Liver (tissue), 9 donors: ENCODE measurements around the gene ALG9. TPM values are rescaled to one million over a fixed set of nuclear protein-coding genes. Genes with fewer than 3 reads are reported as not detected.

Experiments used
- DNase-seq: peaks from one replicate; pipeline ENCODE4 v3.0.0-alpha.2; 2017; ENCODE audit warnings: low spot score
- H3K27ac ChIP-seq, 2 donors: one replicate each; pipeline ENCODE4 v1.7.0; 2013; ENCODE audit warnings: inconsistent platforms in 2 of 2, low read length in 2 of 2, control low read depth in 1 of 2, low read depth in 1 of 2, mild to moderate bottlenecking in 1 of 2
- H3K27me3 ChIP-seq, 4 donors: one replicate each; pipeline versions ENCODE4 v1.6.1 to v1.7.0; 2013; ENCODE audit warnings: low read length in 3 of 4, inconsistent platforms in 1 of 4, mild to moderate bottlenecking in 1 of 4, moderate library complexity in 1 of 4; ENCODE audit not compliant: control insufficient read depth in 4 of 4, insufficient read depth in 4 of 4
- H3K36me3 ChIP-seq, 4 donors: one replicate each; pipeline versions ENCODE4 v1.6.1 to v1.7.0; 2013; ENCODE audit warnings: low read length in 3 of 4, mild to moderate bottlenecking in 3 of 4, low read depth in 1 of 4, moderate library complexity in 1 of 4; ENCODE audit not compliant: control insufficient read depth in 4 of 4, insufficient read depth in 3 of 4
- H3K4me1 ChIP-seq, 4 donors: one replicate each; pipeline versions ENCODE4 v1.6.1 to v1.7.0; 2013; ENCODE audit warnings: low read length in 3 of 4, mild to moderate bottlenecking in 3 of 4, moderate library complexity in 1 of 4; ENCODE audit not compliant: control insufficient read depth in 4 of 4, insufficient read depth in 4 of 4
- H3K4me3 ChIP-seq, 3 donors: one replicate each; pipeline versions ENCODE4 v1.6.1 to v1.7.0; 2013; ENCODE audit warnings: low read length in 3 of 3, control low read depth in 1 of 3, low read depth in 1 of 3, mild to moderate bottlenecking in 1 of 3
- H3K9ac ChIP-seq, 2 donors: one replicate each; pipeline ENCODE4 v1.7.0; 2013; ENCODE audit warnings: low read length in 2 of 2, mild to moderate bottlenecking in 2 of 2, moderate library complexity in 2 of 2, control low read depth in 1 of 2, low read depth in 1 of 2
- H3K9me3 ChIP-seq, 4 donors: one replicate each; pipeline versions ENCODE4 v1.6.1 to v1.7.0; 2013; ENCODE audit warnings: low read length in 3 of 4; ENCODE audit not compliant: control insufficient read depth in 4 of 4
- FOXA2 ChIP-seq: IDR thresholded peaks from 2 replicates; pipeline ENCODE4 v1.6.1; 2016; ENCODE audit warnings: antibody characterized with exemption
- GABPA ChIP-seq, 2 donors: IDR thresholded peaks in 1 of 2; conservative IDR thresholded peaks in 1 of 2; 2 replicates each; pipeline ENCODE4 v1.6.1; 2016; ENCODE audit warnings: antibody characterized with exemption in 2 of 2, mild to moderate bottlenecking in 1 of 2, moderate library complexity in 1 of 2
- HNF4A ChIP-seq, 2 donors: conservative IDR thresholded peaks; 2 replicates each; pipeline ENCODE4 v1.6.1; 2016; ENCODE audit warnings: antibody characterized with exemption in 2 of 2, mild to moderate bottlenecking in 2 of 2
- RAD21 ChIP-seq, 2 donors: IDR thresholded peaks; 2 replicates each; pipeline ENCODE4 v1.6.1; 2016; ENCODE audit warnings: antibody characterized with exemption in 2 of 2, mild to moderate bottlenecking in 2 of 2
- REST ChIP-seq: IDR thresholded peaks from 2 replicates; pipeline ENCODE4 v1.6.1; 2016; ENCODE audit warnings: antibody characterized with exemption, mild to moderate bottlenecking
- RXRA ChIP-seq, 2 donors: IDR thresholded peaks; 2 replicates each; pipeline ENCODE4 v1.6.1; 2017 to 2018; ENCODE audit warnings: antibody characterized with exemption in 2 of 2, mild to moderate bottlenecking in 1 of 2
- SP1 ChIP-seq: IDR thresholded peaks from 2 replicates; pipeline ENCODE4 v1.6.1; 2018; ENCODE audit warnings: antibody characterized with exemption, mild to moderate bottlenecking
- TAF1 ChIP-seq: conservative IDR thresholded peaks from 2 replicates; pipeline ENCODE4 v1.6.1; 2016; ENCODE audit warnings: antibody characterized with exemption, mild to moderate bottlenecking
- YY1 ChIP-seq: IDR thresholded peaks from 2 replicates; pipeline ENCODE4 v1.6.1; 2016; ENCODE audit warnings: antibody characterized with exemption, mild to moderate bottlenecking
- WGBS: extraction: QIAGEN DNeasy Blood & Tissue Kit; methylation state at CpG from one replicate; pipeline ENCODE4 v1.1.7; 2013; 5-methylcytosine and 5-hydroxymethylcytosine counted together
- polyA plus RNA-seq, 2 donors: library from polyadenylated mRNA; stranded (reverse) in 1 of 2; unstranded in 1 of 2; fragments of 200-250 nt in 1 of 2; fragments of >200 nt in 1 of 2; fragmentation: Nextera tagmentation in 1 of 2; extraction: Ambion mirVana in 1 of 2; gene quantifications; one replicate each; pipeline versions ENCODE4 v1.2.1 to v1.2.3, GENCODE V29; 2013 to 2015
- total RNA-seq, 2 donors: library from RNA; depleted of rRNA; stranded (reverse); fragments of >200 nt; gene quantifications; one replicate each; pipeline ENCODE4 v1.2.3, GENCODE V29; 2014
- donor health status: healthy.
- donor health status: healthy.
- donor health status: healthy.
- donor health status: healthy.
- donor health status: healthy.

The ALG9 gene
- total and polyA plus RNA-seq, 4 donors = 13.7 to 36.3 (median 20.2) TPM

- Histone ChIP-seq H3K27me3 (no peaks in the 10 kb centered on the region), H3K36me3 (peaks cover 0 to 20% (median 8%) of the 10 kb centered on the region in 4 donors), H3K27ac (peak overlapping the region; percentile 88 to 95), H3K4me1 (peaks cover 0 to 32% (median 13%) of the 10 kb centered on the region in 4 donors), H3K4me3 (peak overlapping the region; percentile 45 to 96 (median 89)), H3K9ac (peak overlapping the region; percentile 82 to 98), H3K9me3 (no peaks in the 10 kb centered on the region)
- no peak for DNase-seq
- WGBS = 2% methylated on average over 7 of the region's 7 CpGs
- TF ChIP-seq GABPA (IDR thresholded peaks at IDR 0.05 in 1 of 2, conservative IDR thresholded peaks at IDR 0.05 in 1 of 2) (no peak), FOXA2 (no peak), SP1 (peak; percentile 14), RAD21 (IDR thresholded peaks at IDR 0.05) (peak in 1 of 2 donors; percentile 24), REST (peak; percentile 75), RXRA (IDR thresholded peaks at IDR 0.05) (no peak)
Observed at GRCh38 chr11:111766834-111767142, 104.6 kb downstream of the ALG9 start.

GRCh38 chr11:111765984-111766833 is 105.2 kb downstream of the ALG9 start, which contains the start of gene PPP2R1B:
Gene PPP2R1B, minus strand, starts transcription at chr11:111766389. Its CDS starts 28 bp downstream, at chr11:111766361.
- no peaks in the 10 kb centered on the region for H3K9me3 ChIP-seq
- H3K4me3 ChIP-seq = peak within 1 kb of the TSS; percentile 89 to 96 (median 94)
- H3K27me3 ChIP-seq = no peaks in the 10 kb centered on the region
- peak within 1 kb of the TSS; percentile 82 to 100 for H3K9ac ChIP-seq
- DNase-seq = peak; percentile 96
- H3K4me1 ChIP-seq = peaks cover 0 to 32% (median 13%) of the 10 kb centered on the region in 4 donors
- TF ChIP-seq YY1 (peak; percentile 96), REST (peak; percentile 47), HNF4A (conservative IDR thresholded peaks at IDR 0.05) (peak; percentile 2 to 17), FOXA2 (peak; percentile 2), TAF1 (no peak)
- peak within 1 kb of the TSS; percentile 88 to 95 for H3K27ac ChIP-seq
- WGBS = under 1% methylated on average over 61 of the region's 61 CpGs
- peaks cover 0 to 24% (median 13%) of the 10 kb centered on the region in 4 donors for H3K36me3 ChIP-seq
